Measurements from ENCODE around the gene PORCN. TPM values are rescaled to one million over a fixed set of nuclear protein-coding genes. Genes with fewer than 3 reads are reported as not detected.

Gene PORCN
- total and polyA plus RNA-seq, 7 donors, result 1.2 to 13.3 (median 12.2) TPM

- intact Hi-C loops (cut with DNase I), result no loop called here
- no peaks in the 10 kb centered on the region for H3K36me3 ChIP-seq
- DNase-seq, result no peak
- H3K4me1 ChIP-seq, result no peaks in the 10 kb centered on the region
- no peaks in the 10 kb centered on the region for H3K9me3 ChIP-seq
- WGBS, 2 donors, result 84 to 89% methylated on average over 8 of the region's 8 CpGs
- TF ChIP-seq POLR2A (IDR thresholded peaks at IDR 0.05), result no peak
- TF ChIP-seq EP300 (IDR thresholded peaks at IDR 0.05), result no peak
- no peak for TF ChIP-seq POLR2AphosphoS5 (IDR thresholded peaks at IDR 0.05)
- TF ChIP-seq CTCF (IDR thresholded peaks at IDR 0.05), result no peak
- no peak overlapping the region for H3K27ac ChIP-seq
- no peaks in the 10 kb centered on the region for H3K27me3 ChIP-seq
- no peak overlapping the region for H3K4me3 ChIP-seq
Observed at GRCh38 chrX:48490661-48491060, 18.1 kb upstream of the PORCN start.

- DNase-seq, result no peak
- intact Hi-C loops (cut with DNase I), result no loop called here
- no peak overlapping the region for H3K27ac ChIP-seq
- no peaks in the 10 kb centered on the region for H3K9me3 ChIP-seq
- no peaks in the 10 kb centered on the region for H3K27me3 ChIP-seq
- H3K4me3 ChIP-seq, result no peak overlapping the region
- H3K4me1 ChIP-seq, result no peaks in the 10 kb centered on the region
- H3K36me3 ChIP-seq, result no peaks in the 10 kb centered on the region
- no peak for TF ChIP-seq POLR2AphosphoS5 (IDR thresholded peaks at IDR 0.05)
- WGBS, 2 donors, result 92 to 93% methylated on average over 9 of the region's 9 CpGs
Observed at GRCh38 chrX:48491809-48492208, 17.0 kb upstream of the PORCN start.

GRCh38 chrX:48492293-48492910 is 16.4 kb upstream of the PORCN start:
- no peak for DNase-seq
- no peak for TF ChIP-seq POLR2A (IDR thresholded peaks at IDR 0.05)
- TF ChIP-seq CTCF (IDR thresholded peaks at IDR 0.05), result no peak
- TF ChIP-seq POLR2AphosphoS5 (IDR thresholded peaks at IDR 0.05), result no peak
- no peak for TF ChIP-seq EP300 (IDR thresholded peaks at IDR 0.05)

GRCh38 chrX:48493890-48494364 is 14.9 kb upstream of the PORCN start:
- H3K36me3 ChIP-seq, result no peaks in the 10 kb centered on the region
- no peaks in the 10 kb centered on the region for H3K9me3 ChIP-seq
- no peak for DNase-seq
- intact Hi-C loops (cut with DNase I), result no loop called here
- H3K4me1 ChIP-seq, result no peaks in the 10 kb centered on the region
- TF ChIP-seq CTCF (IDR thresholded peaks at IDR 0.05) (no peak), POLR2AphosphoS5 (IDR thresholded peaks at IDR 0.05) (no peak), POLR2A (IDR thresholded peaks at IDR 0.05) (no peak), EP300 (IDR thresholded peaks at IDR 0.05) (no peak)
- H3K27ac ChIP-seq, result no peak overlapping the region
- WGBS, 2 donors, result 10 to 41% methylated on average over 10 of the region's 10 CpGs
- no peak overlapping the region for H3K4me3 ChIP-seq
- H3K27me3 ChIP-seq, result no peaks in the 10 kb centered on the region

More at GRCh38 chrX:48492293-48492910, 16.4 kb upstream of the PORCN start:
- Histone ChIP-seq H3K36me3 (no peaks in the 10 kb centered on the region), H3K27me3 (no peaks in the 10 kb centered on the region), H3K9me3 (no peaks in the 10 kb centered on the region), H3K4me1 (no peaks in the 10 kb centered on the region), H3K27ac (no peak overlapping the region), H3K4me3 (no peak overlapping the region)
- intact Hi-C loops (cut with DNase I), result no loop called here
- 78 to 89% methylated on average over 7 of the region's 7 CpGs for WGBS, 2 donors

GRCh38 chrX:48496660-48497059 is 12.1 kb upstream of the PORCN start:
- Histone ChIP-seq H3K4me1 (no peaks in the 10 kb centered on the region), H3K27ac (no peak overlapping the region), H3K9me3 (no peaks in the 10 kb centered on the region), H3K36me3 (no peaks in the 10 kb centered on the region), H3K4me3 (no peak overlapping the region), H3K27me3 (no peaks in the 10 kb centered on the region)
- WGBS, 2 donors, result 85 to 89% methylated on average over 4 of the region's 4 CpGs
- intact Hi-C loops (cut with DNase I), result no loop called here
- DNase-seq, result no peak
- TF ChIP-seq EP300 (IDR thresholded peaks at IDR 0.05) (no peak), CTCF (IDR thresholded peaks at IDR 0.05) (no peak), POLR2A (IDR thresholded peaks at IDR 0.05) (no peak), POLR2AphosphoS5 (IDR thresholded peaks at IDR 0.05) (no peak)

All from sigmoid colon (tissue), 7 donors.